B cell (primary cell): ENCODE measurements around the gene GMPR2. TPM values are rescaled to one million over a fixed set of nuclear protein-coding genes. Genes with fewer than 3 reads are reported as not detected.
A peak's percentile ranks its signal among the peaks of the same experiment; 100 is the strongest.

Experiments used
- ATAC-seq: fragments of 200-7000 bp; cut with Tn5 transposase; one replicate; pipeline ENCODE4 v1.10.0; 2021; ENCODE audit warnings: low read depth, mild to moderate bottlenecking, moderate number of reproducible peaks, moderate library complexity
- CTCF ChIA-PET: fragments of 350-600 bp; sonication (Branson Sonifier 250); formaldehyde crosslinking; loops from one replicate; lab custom pipeline; 2021; ENCODE audit warnings: antibody characterized with exemption, inconsistent platforms; lab: Charles Lee
- POLR2A ChIA-PET: fragments of 350-600 bp; sonication (Branson Sonifier 250); formaldehyde crosslinking; loops from one replicate; lab custom pipeline; 2021; ENCODE audit warnings: antibody characterized with exemption; lab: Charles Lee
- DNase-seq: peaks from one replicate; pipeline ENCODE4 v3.0.0; 2013
- H2AFZ ChIP-seq: 2 replicates; pipeline ENCODE4 v1.6.1; 2012; ENCODE audit warnings: mild to moderate bottlenecking, low read depth, low read length; ENCODE audit not compliant: insufficient read depth, poor library complexity, severe bottlenecking
- H3K27ac ChIP-seq, 2 donors: 1 replicate in 1 of 2; 2 replicates in 1 of 2; pipeline ENCODE4 v1.5.1; 2012 to 2013; ENCODE audit warnings: low read length in 2 of 2, mild to moderate bottlenecking in 2 of 2, moderate library complexity in 1 of 2
- H3K27me3 ChIP-seq, 4 experiments: fragments of 200-600 bp in 1 of 4; sonication (generic) in 1 of 4; replicated peaks in 1 of 4; 1 replicate in 2 of 4; 2 replicates in 2 of 4; pipeline versions ENCODE4 v1.6.1 to v1.7.0; 2013 to 2016; ENCODE audit warnings: low read length in 3 of 4, mild to moderate bottlenecking in 2 of 4, mixed read lengths in 1 of 4, moderate library complexity in 1 of 4; ENCODE audit not compliant: insufficient read depth in 4 of 4, control insufficient read depth in 3 of 4; ENCODE audit errors: control extremely low read depth in 1 of 4
- H3K36me3 ChIP-seq, 2 experiments: replicated peaks in 1 of 2; 1 replicate in 1 of 2; 2 replicates in 1 of 2; pipeline versions ENCODE4 v1.6.1 to v1.7.1; 2013; ENCODE audit warnings: low read length in 1 of 2; ENCODE audit not compliant: insufficient read depth in 2 of 2, control insufficient read depth in 1 of 2; ENCODE audit errors: control extremely low read depth in 1 of 2, extremely low read depth in 1 of 2
- H3K4me1 ChIP-seq, 2 donors: fragments of 200-600 bp in 1 of 2; sonication (generic) in 1 of 2; 1 replicate in 1 of 2; 2 replicates in 1 of 2; pipeline versions ENCODE4 v1.5.1 to v1.6.1; 2013 to 2017; ENCODE audit warnings: low read length in 2 of 2; ENCODE audit not compliant: control insufficient read depth in 2 of 2, insufficient read depth in 2 of 2
- H3K4me2 ChIP-seq: replicated peaks from 2 replicates; pipeline ENCODE3; 2012; ENCODE audit warnings: mild to moderate bottlenecking, low read depth, low read length; ENCODE audit not compliant: poor library complexity, severe bottlenecking
- H3K4me3 ChIP-seq, 5 experiments: fragments of 200-600 bp in 1 of 5; sonication (generic) in 1 of 5; 1 replicate in 3 of 5; 2 replicates in 2 of 5; pipeline versions ENCODE4 v1.5.1 to v1.7.0; 2011 to 2016; ENCODE audit warnings: low read length in 4 of 5, mild to moderate bottlenecking in 4 of 5, low read depth in 2 of 5, control low read depth in 1 of 5, moderate library complexity in 1 of 5; ENCODE audit not compliant: insufficient read depth in 1 of 5; ENCODE audit errors: control extremely low read depth in 1 of 5, extremely low read depth in 1 of 5
- H3K79me2 ChIP-seq: fragments of 200-600 bp; sonication (generic); one replicate; pipeline ENCODE4 v1.6.0; 2016; ENCODE audit warnings: low read length; ENCODE audit not compliant: control insufficient read depth, insufficient read depth
- H3K9ac ChIP-seq: fragments of 200-600 bp; sonication (generic); 2 replicates; pipeline ENCODE4 v1.6.1; 2017; ENCODE audit warnings: mild to moderate bottlenecking, low read length, moderate library complexity
- H3K9me3 ChIP-seq, 3 donors: one replicate each; pipeline versions ENCODE4 v1.6.1 to v1.7.1; 2013; ENCODE audit warnings: low read length in 2 of 3; ENCODE audit not compliant: control insufficient read depth in 2 of 3, insufficient read depth in 1 of 3; ENCODE audit errors: control extremely low read depth in 1 of 3
- H4K20me1 ChIP-seq: 2 replicates; pipeline ENCODE4 v1.6.0; 2012; ENCODE audit warnings: mild to moderate bottlenecking, low read length; ENCODE audit not compliant: insufficient read depth, control insufficient read depth, poor library complexity, severe bottlenecking
- H3K27ac Mint-ChIP-seq: one replicate; pipeline ENCODE4 v1.8.0; 2021; ENCODE audit warnings: mixed read lengths
- H3K27me3 Mint-ChIP-seq: one replicate; pipeline ENCODE4 v1.8.0; 2021; ENCODE audit warnings: mixed read lengths
- H3K4me1 Mint-ChIP-seq: one replicate; pipeline ENCODE4 v1.8.0; 2021; ENCODE audit warnings: mixed read lengths
- H3K4me3 Mint-ChIP-seq: one replicate; pipeline ENCODE4 v1.8.0; 2021; ENCODE audit warnings: mixed read lengths
- H3K9me3 Mint-ChIP-seq: one replicate; pipeline ENCODE4 v1.8.0; 2022; ENCODE audit warnings: mixed read lengths; ENCODE audit not compliant: insufficient read depth
- EZH2 ChIP-seq: IDR thresholded peaks from 2 replicates; pipeline ENCODE4 v1.6.1; 2012; ENCODE audit warnings: borderline replicate concordance, low read depth, mild to moderate bottlenecking, moderate library complexity, low read length; ENCODE audit not compliant: insufficient read depth, poor library complexity, severe bottlenecking
- WGBS: methylation state at CpG from one replicate; pipeline ENCODE4 v1.1.5; 2013; ENCODE audit warnings: missing lambda C conversion rate; ENCODE audit not compliant: insufficient coverage; 5-methylcytosine and 5-hydroxymethylcytosine counted together
- intact Hi-C: fragments of 100-400 bp; cut with micrococcal nuclease; formaldehyde crosslinking; loops from one replicate; pipeline ENCODE4 v1.10.0; 2022
- polyA plus RNA-seq: library from polyadenylated mRNA; depleted of rRNA; stranded (reverse); fragments of >200 nt; gene quantifications from 2 replicates; pipeline ENCODE4 v1.2.3, GENCODE V29; 2012
- total RNA-seq, 2 donors: library from RNA; stranded (reverse); fragments of 120-200 nt in 1 of 2; gene quantifications; 1 replicate in 1 of 2; 2 replicates in 1 of 2; pipeline versions ENCODE4 v1.2.3 to v1.2.4, GENCODE V29; 2013 to 2022
- TF ChIP-seq, protein P1 (sequence below): fragments of 200-600 bp; IDR thresholded peaks from one replicate; pipeline ENCODE4 v1.8.0; 2022; ENCODE audit warnings: antibody characterized with exemption, mild to moderate bottlenecking

GMPR2 gene
- total and polyA plus RNA-seq, 2 donors (not counting 1 experiment from before 2014, with no cell fraction given) = 39.7 to 58.7 TPM

- ATAC-seq = no peak
- TF ChIP-seq, protein P1, sequence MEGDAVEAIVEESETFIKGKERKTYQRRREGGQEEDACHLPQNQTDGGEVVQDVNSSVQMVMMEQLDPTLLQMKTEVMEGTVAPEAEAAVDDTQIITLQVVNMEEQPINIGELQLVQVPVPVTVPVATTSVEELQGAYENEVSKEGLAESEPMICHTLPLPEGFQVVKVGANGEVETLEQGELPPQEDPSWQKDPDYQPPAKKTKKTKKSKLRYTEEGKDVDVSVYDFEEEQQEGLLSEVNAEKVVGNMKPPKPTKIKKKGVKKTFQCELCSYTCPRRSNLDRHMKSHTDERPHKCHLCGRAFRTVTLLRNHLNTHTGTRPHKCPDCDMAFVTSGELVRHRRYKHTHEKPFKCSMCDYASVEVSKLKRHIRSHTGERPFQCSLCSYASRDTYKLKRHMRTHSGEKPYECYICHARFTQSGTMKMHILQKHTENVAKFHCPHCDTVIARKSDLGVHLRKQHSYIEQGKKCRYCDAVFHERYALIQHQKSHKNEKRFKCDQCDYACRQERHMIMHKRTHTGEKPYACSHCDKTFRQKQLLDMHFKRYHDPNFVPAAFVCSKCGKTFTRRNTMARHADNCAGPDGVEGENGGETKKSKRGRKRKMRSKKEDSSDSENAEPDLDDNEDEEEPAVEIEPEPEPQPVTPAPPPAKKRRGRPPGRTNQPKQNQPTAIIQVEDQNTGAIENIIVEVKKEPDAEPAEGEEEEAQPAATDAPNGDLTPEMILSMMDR = no peak
- TF ChIP-seq EZH2 = no peak
Observed at GRCh38 chr14:24186831-24187538, 45.7 kb upstream of the GMPR2 start.

GRCh38 chr14:24187539-24187915 lies 45.2 kb upstream of the GMPR2 start:
- H3K27ac Mint-ChIP-seq = peak overlapping the region; percentile 87
- Histone ChIP-seq H3K36me3 (peaks cover 3 to 47% of the 10 kb centered on the region in 2 experiments), H3K27ac (peak overlapping the region in 1 of 2 donors; percentile 86), H3K79me2 (peaks cover 49% of the 10 kb centered on the region), H2AFZ (no peak overlapping the region), H3K9me3 (no peaks in the 10 kb centered on the region), H3K4me3 (peak overlapping the region in 2 of 5 experiments; percentile 69 to 77), H3K9ac (peak overlapping the region; percentile 70), H4K20me1 (no peaks in the 10 kb centered on the region), H3K27me3 (no peaks in the 10 kb centered on the region), H3K4me2 (peak overlapping the region; percentile 96), H3K4me1 (peaks cover 14 to 17% of the 10 kb centered on the region in 2 donors)
- WGBS = no CpG with 5 or more reads among the region's 2 CpGs
- TF ChIP-seq EZH2 = no peak
- TF ChIP-seq, protein P1 = no peak
- no peaks in the 10 kb centered on the region for H3K27me3 Mint-ChIP-seq
- peak overlapping the region; percentile 93 for H3K4me3 Mint-ChIP-seq
- peaks cover 30% of the 10 kb centered on the region for H3K4me1 Mint-ChIP-seq
- CTCF ChIA-PET = interaction anchor here (1.0 to 3.7 kb wide), 7 partner anchors 26 to 254 kb away, joined by 3 to 21 read pairs (median 4); partner anchors contain the start of genes CHMP4A, CIDEB, IRF9 and TINF2
- ATAC-seq (no peak), DNase-seq (no peak)
- intact Hi-C loops = no loop called here
- no peaks in the 10 kb centered on the region for H3K9me3 Mint-ChIP-seq
- POLR2A ChIA-PET = interaction anchor here (1.1 to 2.1 kb wide), 3 partner anchors 26 to 55 kb away, joined by 4 to 6 read pairs (median 6); partner anchors contain the start of genes IRF9 and TINF2

More at GRCh38 chr14:24186831-24187538, 45.7 kb upstream of the GMPR2 start:
- Mint-ChIP-seq H3K4me3 (peak overlapping the region; percentile 93), H3K4me1 (peaks cover 25% of the 10 kb centered on the region), H3K27ac (peak overlapping the region; percentile 60), H3K27me3 (no peaks in the 10 kb centered on the region), H3K9me3 (no peaks in the 10 kb centered on the region)
- CTCF ChIA-PET = interaction anchor here (1.0 to 3.7 kb wide), 8 partner anchors 13 to 255 kb away, joined by 3 to 21 read pairs (median 4); partner anchors contain the start of genes CHMP4A, CIDEB, IRF9 and TINF2
- intact Hi-C loops = no loop called here
- DNase-seq = no peak
- peaks cover 4 to 52% of the 10 kb centered on the region in 2 experiments for H3K36me3 ChIP-seq
- H2AFZ ChIP-seq = no peak overlapping the region
- H3K9me3 ChIP-seq = no peaks in the 10 kb centered on the region
- POLR2A ChIA-PET = interaction anchor here (1.0 to 2.1 kb wide), 3 partner anchors 8 to 27 kb away, joined by 3 to 6 read pairs (median 4); partner anchors contain the start of genes IRF9 and TM9SF1
- H3K79me2 ChIP-seq = peaks cover 44% of the 10 kb centered on the region
- no peaks in the 10 kb centered on the region for H3K27me3 ChIP-seq
- H3K4me2 ChIP-seq = peak overlapping the region; percentile 96
- no peak overlapping the region for H3K9ac ChIP-seq
- 95% methylated on average over 4 of the region's 10 CpGs for WGBS
- no peaks in the 10 kb centered on the region for H4K20me1 ChIP-seq
- H3K4me1 ChIP-seq = peaks cover 14 to 17% of the 10 kb centered on the region in 2 donors
- H3K4me3 ChIP-seq = no peak overlapping the region
- no peak overlapping the region for H3K27ac ChIP-seq
